ENCODE measurements around the gene TBC1D5. TPM values are rescaled to one million over a fixed set of nuclear protein-coding genes. Genes with fewer than 3 reads are reported as not detected.
"Not testable (repeated sequence)": the region's sequence is repeated elsewhere in the genome, so short reads cannot be mapped to it uniquely, and the experiment has no call there.

The TBC1D5 gene
- total RNA-seq, 3 donors from 2014 or later = 70.1 to 109 (median 90.1) TPM

DNA sequence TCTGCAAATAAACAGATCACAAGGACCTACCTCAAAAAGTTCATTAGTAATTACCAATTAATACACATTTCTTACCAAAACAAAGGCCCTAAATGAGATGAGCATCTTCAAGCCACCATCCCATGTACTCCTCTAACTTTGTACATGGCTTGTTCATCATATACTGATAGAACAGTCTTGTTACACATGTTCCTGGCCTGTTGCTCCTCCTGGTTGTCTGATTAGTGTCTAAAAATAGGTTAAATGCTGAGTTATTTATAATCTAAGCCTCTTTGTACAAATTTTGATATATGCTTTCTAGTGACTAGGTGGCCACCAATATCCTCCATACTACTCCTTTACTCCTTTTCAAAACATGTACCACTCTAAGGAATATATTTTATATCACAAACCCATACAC lies 25.0 kb downstream of the TBC1D5 start:
- Histone ChIP-seq H3K27me3 (no peaks in the 10 kb centered on the region), H3K4me3 (no peak overlapping the region), H3K9me3 (peaks cover 7 to 8% of the 10 kb centered on the region in 2 donors), H3K4me1 (no peaks in the 10 kb centered on the region), H3K27ac (no peak overlapping the region), H3K36me3 (no peaks in the 10 kb centered on the region)
- intact Hi-C loops (cut with DNase I; ENCODE audit: low total_unique reads) = no loop called here
- no peak for TF ChIP-seq POLR2A (IDR thresholded peaks at IDR 0.05)
- DNase-seq (ENCODE audit: low spot score in 2 of 2) = no peak

GRCh38 chr3:17714473-17714872 lies 28.0 kb downstream of the TBC1D5 start:
- no peaks in the 10 kb centered on the region for H3K36me3 ChIP-seq
- H3K9me3 ChIP-seq = peaks cover 7 to 8% of the 10 kb centered on the region in 2 donors
- DNase-seq (ENCODE audit: low spot score in 2 of 2) = no peak
- H3K4me1 ChIP-seq = no peaks in the 10 kb centered on the region
- intact Hi-C loops (cut with DNase I; ENCODE audit: low total_unique reads) = no loop called here
- no peak overlapping the region for H3K27ac ChIP-seq
- no peaks in the 10 kb centered on the region for H3K27me3 ChIP-seq
- TF ChIP-seq, protein P1, sequence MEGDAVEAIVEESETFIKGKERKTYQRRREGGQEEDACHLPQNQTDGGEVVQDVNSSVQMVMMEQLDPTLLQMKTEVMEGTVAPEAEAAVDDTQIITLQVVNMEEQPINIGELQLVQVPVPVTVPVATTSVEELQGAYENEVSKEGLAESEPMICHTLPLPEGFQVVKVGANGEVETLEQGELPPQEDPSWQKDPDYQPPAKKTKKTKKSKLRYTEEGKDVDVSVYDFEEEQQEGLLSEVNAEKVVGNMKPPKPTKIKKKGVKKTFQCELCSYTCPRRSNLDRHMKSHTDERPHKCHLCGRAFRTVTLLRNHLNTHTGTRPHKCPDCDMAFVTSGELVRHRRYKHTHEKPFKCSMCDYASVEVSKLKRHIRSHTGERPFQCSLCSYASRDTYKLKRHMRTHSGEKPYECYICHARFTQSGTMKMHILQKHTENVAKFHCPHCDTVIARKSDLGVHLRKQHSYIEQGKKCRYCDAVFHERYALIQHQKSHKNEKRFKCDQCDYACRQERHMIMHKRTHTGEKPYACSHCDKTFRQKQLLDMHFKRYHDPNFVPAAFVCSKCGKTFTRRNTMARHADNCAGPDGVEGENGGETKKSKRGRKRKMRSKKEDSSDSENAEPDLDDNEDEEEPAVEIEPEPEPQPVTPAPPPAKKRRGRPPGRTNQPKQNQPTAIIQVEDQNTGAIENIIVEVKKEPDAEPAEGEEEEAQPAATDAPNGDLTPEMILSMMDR (IDR thresholded peaks at IDR 0.05) = no peak
- TF ChIP-seq POLR2AphosphoS5 (IDR thresholded peaks at IDR 0.05) (no peak), POLR2A (IDR thresholded peaks at IDR 0.05) (no peak)
- H3K4me3 ChIP-seq = no peak overlapping the region

GRCh38 chr3:17709236-17709810 lies 33.1 kb downstream of the TBC1D5 start:
- H3K27ac ChIP-seq = no peak overlapping the region
- H3K4me3 ChIP-seq = no peak overlapping the region
- H3K36me3 ChIP-seq = no peaks in the 10 kb centered on the region
- no peak for DNase-seq (ENCODE audit: low spot score in 2 of 2)
- no peaks in the 10 kb centered on the region for H3K27me3 ChIP-seq
- no peaks in the 10 kb centered on the region for H3K4me1 ChIP-seq
- intact Hi-C loops (cut with DNase I; ENCODE audit: low total_unique reads) = no loop called here
- no peak for TF ChIP-seq POLR2AphosphoS5 (IDR thresholded peaks at IDR 0.05)
- TF ChIP-seq, protein P1 (IDR thresholded peaks at IDR 0.05) = no peak
- no peak for TF ChIP-seq POLR2A (IDR thresholded peaks at IDR 0.05)
- H3K9me3 ChIP-seq = peaks cover 2% of the 10 kb centered on the region in 2 donors

DNA sequence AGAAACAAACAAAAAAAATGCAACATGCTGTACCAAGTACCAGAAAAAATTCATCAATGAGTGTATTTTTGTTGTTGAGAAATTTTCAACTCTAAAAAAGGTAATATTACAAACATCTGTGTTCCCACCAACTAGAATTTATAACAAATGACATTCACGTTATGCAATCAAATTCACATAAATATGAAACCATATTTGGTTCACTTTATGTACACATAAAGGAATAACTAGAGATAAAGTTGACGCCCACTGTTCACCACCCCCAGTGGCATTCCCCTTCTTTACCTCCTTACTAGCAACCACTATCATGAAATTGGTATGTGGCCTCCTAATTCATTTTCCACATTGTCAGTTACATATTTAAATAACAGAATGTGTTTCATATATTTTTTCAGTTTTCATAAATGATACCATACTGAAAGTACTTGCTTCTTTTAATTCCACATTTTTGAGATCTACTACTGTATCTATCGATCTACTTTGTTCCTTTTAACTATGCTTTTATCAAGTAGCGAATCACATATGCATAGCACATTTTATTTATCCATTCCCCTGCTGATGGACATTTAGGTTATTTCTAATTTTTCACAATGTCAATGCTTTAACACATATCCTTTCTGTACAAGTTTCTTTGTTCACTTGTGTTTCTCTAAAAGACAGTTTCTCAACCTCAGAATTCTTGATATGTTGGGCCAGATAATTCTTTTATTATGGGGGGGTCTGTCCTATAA lies 34.5 kb downstream of the TBC1D5 start:
- no peak for DNase-seq (ENCODE audit: low spot score in 2 of 2)
- H3K4me3 ChIP-seq = no peak overlapping the region
- no peaks in the 10 kb centered on the region for H3K36me3 ChIP-seq
- H3K27me3 ChIP-seq = no peaks in the 10 kb centered on the region
- no peak overlapping the region for H3K27ac ChIP-seq
- H3K9me3 ChIP-seq = no peaks in the 10 kb centered on the region
- intact Hi-C loops (cut with DNase I; ENCODE audit: low total_unique reads) = no loop called here
- TF ChIP-seq POLR2AphosphoS5 (IDR thresholded peaks at IDR 0.05) (no peak), POLR2A (IDR thresholded peaks at IDR 0.05) (no peak)
- TF ChIP-seq, protein P1 (IDR thresholded peaks at IDR 0.05) = no peak
- H3K4me1 ChIP-seq = no peaks in the 10 kb centered on the region

DNA sequence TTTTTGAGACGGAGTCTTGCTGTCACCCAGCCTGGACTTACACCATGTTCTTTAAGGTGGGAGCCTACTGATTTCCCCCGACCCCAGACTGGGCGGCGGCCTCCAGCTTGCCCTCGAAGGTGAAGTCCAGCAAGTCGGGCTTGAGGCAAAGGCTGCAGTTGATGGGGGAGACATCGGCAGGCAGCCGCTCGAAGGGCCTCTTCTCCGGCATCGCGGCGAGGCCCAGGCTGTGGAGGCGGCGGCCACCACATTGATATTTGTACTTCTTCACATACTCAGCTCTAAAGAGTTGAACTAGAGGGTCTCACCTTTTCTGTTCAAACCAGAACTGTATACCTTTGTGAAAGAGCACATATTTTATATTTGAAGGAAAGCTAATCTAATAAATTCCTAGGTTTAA lies 36.4 kb downstream of the TBC1D5 start:
- DNase-seq (ENCODE audit: low spot score in 2 of 2); H3K4me3 ChIP-seq; H3K4me1 ChIP-seq; H3K27me3 ChIP-seq; intact Hi-C loops (cut with DNase I; ENCODE audit: low total_unique reads); H3K36me3 ChIP-seq; H3K27ac ChIP-seq; H3K9me3 ChIP-seq: not testable (repeated sequence)

DNA sequence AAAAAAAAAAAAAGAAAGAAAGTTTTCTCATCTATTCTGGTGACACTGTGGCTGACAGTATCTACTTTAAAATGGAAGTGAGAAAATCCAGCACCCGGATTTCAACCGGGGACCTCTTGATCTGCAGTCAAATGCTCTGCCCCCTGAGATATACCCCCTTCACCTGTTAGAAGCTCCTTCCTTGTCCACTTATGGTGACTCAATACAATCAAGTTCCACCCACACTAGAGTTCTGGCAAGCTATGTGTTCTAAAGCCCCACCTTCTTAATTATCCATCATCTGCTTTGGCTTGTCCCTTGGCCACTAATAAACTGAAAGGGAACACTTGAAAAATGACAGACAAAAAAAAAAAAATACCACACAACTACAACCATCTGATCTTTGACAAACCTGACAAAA lies 42.6 kb downstream of the TBC1D5 start:
- intact Hi-C loops (cut with DNase I; ENCODE audit: low total_unique reads); H3K9me3 ChIP-seq; H3K4me1 ChIP-seq; H3K36me3 ChIP-seq; H3K4me3 ChIP-seq; H3K27me3 ChIP-seq; DNase-seq (ENCODE audit: low spot score in 2 of 2); H3K27ac ChIP-seq: not testable (repeated sequence)

GRCh38 chr3:17695665-17696064 lies 46.8 kb downstream of the TBC1D5 start:
- H3K4me1 ChIP-seq; intact Hi-C loops (cut with DNase I; ENCODE audit: low total_unique reads); DNase-seq (ENCODE audit: low spot score in 2 of 2); H3K36me3 ChIP-seq; H3K27me3 ChIP-seq; H3K27ac ChIP-seq; H3K9me3 ChIP-seq; H3K4me3 ChIP-seq: not testable (repeated sequence)

- H3K36me3 ChIP-seq; H3K27me3 ChIP-seq; H3K4me3 ChIP-seq; intact Hi-C loops (cut with DNase I; ENCODE audit: low total_unique reads); DNase-seq (ENCODE audit: low spot score in 2 of 2); H3K9me3 ChIP-seq; H3K27ac ChIP-seq; H3K4me1 ChIP-seq: not testable (repeated sequence)
These were observed 48.8 kb downstream of the TBC1D5 start for GRCh38 chr3:17693670-17693999.

DNA sequence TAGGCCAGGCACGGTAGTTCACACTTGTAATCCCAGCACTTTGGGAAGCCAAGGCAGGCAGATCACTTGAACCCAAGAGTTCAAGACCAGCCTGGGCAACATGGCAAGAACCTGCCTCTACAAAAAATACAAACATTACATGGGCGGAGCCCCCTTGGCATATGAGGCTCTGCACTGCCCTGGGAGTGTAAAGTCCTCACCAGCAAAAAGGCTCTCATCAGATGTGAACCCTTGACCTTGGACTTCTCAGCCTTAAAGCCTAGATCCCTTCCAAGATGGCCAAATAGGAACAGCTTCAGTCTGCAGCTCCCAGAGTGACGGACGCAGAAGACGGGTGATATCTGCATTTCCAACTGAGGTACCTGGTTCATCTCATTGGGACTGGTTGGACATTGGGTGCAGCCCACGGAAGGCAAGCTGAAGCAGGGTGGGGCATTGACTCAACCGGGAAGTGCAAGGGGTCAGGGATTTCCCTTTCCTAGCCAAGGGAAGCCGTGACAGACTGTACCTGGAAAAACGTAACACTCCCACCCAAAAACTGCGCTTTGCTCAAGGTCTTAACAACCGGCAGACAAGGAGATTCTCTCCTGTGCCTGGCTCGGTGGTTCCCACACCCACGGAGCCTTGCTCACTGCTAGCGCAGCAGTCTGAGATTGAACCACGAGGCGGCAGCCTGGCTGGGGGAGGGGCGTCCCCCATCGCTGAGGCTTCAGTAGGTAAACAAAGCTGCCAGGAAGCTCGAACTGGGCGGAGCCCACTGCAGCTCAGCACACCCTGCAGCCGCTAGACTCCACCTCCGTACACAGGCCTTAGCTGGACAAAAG lies 49.4 kb downstream of the TBC1D5 start:
- H3K36me3 ChIP-seq; H3K27ac ChIP-seq; H3K9me3 ChIP-seq; DNase-seq (ENCODE audit: low spot score in 2 of 2); H3K27me3 ChIP-seq; H3K4me3 ChIP-seq; H3K4me1 ChIP-seq; intact Hi-C loops (cut with DNase I; ENCODE audit: low total_unique reads): not testable (repeated sequence)

Data from breast epithelium (tissue), 4 donors.